Neural cell (in vitro differentiated cells): ENCODE data around the gene UGT3A1. TPM values are rescaled to one million over a fixed set of nuclear protein-coding genes. Genes with fewer than 3 reads are reported as not detected.

ENCODE experiments used
- H2AFZ ChIP-seq: fragments of 200-600, 300-800 bp; sonication (generic), shearing (Covaris generic); 2 replicates; pipeline ENCODE4 v1.6.0; 2014; ENCODE audit warnings: low read depth, mild to moderate bottlenecking, antibody characterized with exemption, low read length, moderate library complexity
- H3F3A ChIP-seq: fragments of 200-600 bp; shearing (Covaris generic); 2 replicates; pipeline ENCODE4 v1.6.1; 2016; ENCODE audit warnings: mild to moderate bottlenecking, moderate library complexity, mixed read lengths, antibody characterized with exemption, low read length; ENCODE audit not compliant: insufficient read depth, poor library complexity, severe bottlenecking
- H3K27ac ChIP-seq: fragments of 200-600, 300-800 bp; sonication (generic), shearing (Covaris generic); 2 replicates; pipeline ENCODE4 v1.5.1; 2014; ENCODE audit warnings: mild to moderate bottlenecking, low read length, moderate library complexity
- H3K27me3 ChIP-seq: fragments of 300-800, 200-600 bp; sonication (generic), shearing (Covaris generic); 2 replicates; pipeline ENCODE4 v1.6.0; 2014; ENCODE audit warnings: mild to moderate bottlenecking, low read depth, low read length, moderate library complexity; ENCODE audit not compliant: insufficient read depth
- H3K36me3 ChIP-seq: fragments of 300-800, 200-600 bp; sonication (generic), shearing (Covaris generic); 2 replicates; pipeline ENCODE4 v1.5.1; 2014; ENCODE audit warnings: mild to moderate bottlenecking, antibody characterized with exemption, low read length, moderate library complexity; ENCODE audit not compliant: insufficient read depth
- H3K4me2 ChIP-seq: fragments of 300-800, 200-600 bp; sonication (generic), shearing (Covaris generic); 2 replicates; pipeline ENCODE4 v1.6.0; 2014; ENCODE audit warnings: mild to moderate bottlenecking, low read length
- H3K4me3 ChIP-seq: fragments of 300-800, 200-600 bp; sonication (generic), shearing (Covaris generic); 2 replicates; pipeline ENCODE4 v1.5.1; 2014; ENCODE audit warnings: mild to moderate bottlenecking, low read length, moderate library complexity
- H3K79me2 ChIP-seq: fragments of 200-600 bp; shearing (Covaris generic); replicated peaks from 2 replicates; pipeline ENCODE4 v1.6.0; 2014; ENCODE audit warnings: mild to moderate bottlenecking, low read length, moderate library complexity; ENCODE audit not compliant: insufficient read depth
- H3K9ac ChIP-seq: fragments of 300-800, 200-600 bp; sonication (generic), shearing (Covaris generic); 2 replicates; pipeline ENCODE4 v1.6.1; 2016; ENCODE audit warnings: mild to moderate bottlenecking, low read length, mixed read lengths
- H3K9me2 ChIP-seq: fragments of 200-600 bp; shearing (Covaris generic); 2 replicates; pipeline ENCODE4 v1.6.1; 2016; ENCODE audit warnings: mild to moderate bottlenecking, low read length, mixed read lengths; ENCODE audit not compliant: insufficient read depth
- H3K9me3 ChIP-seq: fragments of 200-600, 300-800 bp; sonication (generic), shearing (Covaris generic); 2 replicates; pipeline ENCODE4 v1.6.1; 2016; ENCODE audit warnings: mild to moderate bottlenecking, mixed run types, low read length, moderate library complexity, mixed read lengths
- H4K20me1 ChIP-seq: fragments of 200-600 bp; shearing (Covaris generic); 2 replicates; pipeline ENCODE4 v1.6.1; 2016; ENCODE audit warnings: mild to moderate bottlenecking, mixed run types; ENCODE audit not compliant: insufficient read depth
- CTCF ChIP-seq: fragments of 450-650 bp; IDR thresholded peaks from 2 replicates; pipeline ENCODE4 v1.5.1; 2014; ENCODE audit warnings: antibody characterized with exemption, mild to moderate bottlenecking, moderate library complexity; ENCODE audit not compliant: poor library complexity, severe bottlenecking
- EP300 ChIP-seq: fragments of 450-650 bp; conservative IDR thresholded peaks from 2 replicates; pipeline ENCODE4 v1.6.1; 2014; ENCODE audit warnings: antibody characterized with exemption, mild to moderate bottlenecking, moderate library complexity; ENCODE audit not compliant: poor library complexity, severe bottlenecking
- EZH2 ChIP-seq: fragments of 200-600, 300-800 bp; shearing (Covaris generic), sonication (generic); IDR thresholded peaks from 2 replicates; pipeline ENCODE4 v1.6.1; 2014; ENCODE audit warnings: antibody characterized with exemption, low read length, borderline replicate concordance, mild to moderate bottlenecking; ENCODE audit not compliant: insufficient read depth, poor library complexity, severe bottlenecking
- MXI1 ChIP-seq: fragments of 450-650 bp; conservative IDR thresholded peaks from 2 replicates; pipeline ENCODE4 v1.6.1; 2014; ENCODE audit warnings: antibody characterized with exemption, mild to moderate bottlenecking; ENCODE audit not compliant: poor library complexity, severe bottlenecking
- POLR2AphosphoS5 ChIP-seq: IDR thresholded peaks from 2 replicates; pipeline ENCODE4 v1.6.1; 2012
- RAD21 ChIP-seq: fragments of 450-650 bp; conservative IDR thresholded peaks from 2 replicates; pipeline ENCODE4 v1.6.1; 2014; ENCODE audit warnings: antibody characterized with exemption, mild to moderate bottlenecking, moderate library complexity
- REST ChIP-seq: IDR thresholded peaks from 2 replicates; pipeline ENCODE4 v1.6.1; 2012; ENCODE audit warnings: borderline replicate concordance
- SMC3 ChIP-seq: fragments of 450-650 bp; conservative IDR thresholded peaks from 2 replicates; pipeline ENCODE4 v1.6.1; 2014; ENCODE audit warnings: antibody characterized with exemption, mild to moderate bottlenecking, moderate library complexity; ENCODE audit not compliant: poor library complexity
- TAF1 ChIP-seq: IDR thresholded peaks from 2 replicates; pipeline ENCODE4 v1.6.1; 2012; ENCODE audit warnings: low read depth
- polyA plus RNA-seq: library from polyadenylated mRNA; depleted of rRNA; stranded (reverse); fragments of >200 nt; gene quantifications from 2 replicates; pipeline ENCODE4 v1.2.3, GENCODE V29; 2014

The UGT3A1 gene
- polyA plus RNA-seq, 1 donor from 2014 or later = not detected

- Histone ChIP-seq H3F3A (no peaks in the 10 kb centered on the region), H3K79me2 (no peaks in the 10 kb centered on the region), H3K36me3 (no peaks in the 10 kb centered on the region), H3K9ac (no peak overlapping the region), H3K9me2 (no peaks in the 10 kb centered on the region), H4K20me1 (no peaks in the 10 kb centered on the region), H3K27ac (no peak overlapping the region), H3K4me3 (no peak overlapping the region), H3K4me2 (no peak overlapping the region), H2AFZ (no peak overlapping the region), H3K9me3 (no peaks in the 10 kb centered on the region), H3K27me3 (peaks cover 6% of the 10 kb centered on the region)
- TF ChIP-seq EP300 (no peak), RAD21 (no peak), REST (no peak), EZH2 (no peak), SMC3 (no peak)
These were observed 670 bp downstream of the UGT3A1 start for GRCh38 chr5:35990520-35990919.

- Histone ChIP-seq H3K4me2 (no peak overlapping the region), H3K9me2 (no peaks in the 10 kb centered on the region), H3K36me3 (no peaks in the 10 kb centered on the region), H3K9me3 (no peaks in the 10 kb centered on the region), H3K27me3 (peaks cover 6% of the 10 kb centered on the region), H4K20me1 (no peaks in the 10 kb centered on the region), H2AFZ (no peak overlapping the region), H3K79me2 (no peaks in the 10 kb centered on the region), H3F3A (no peaks in the 10 kb centered on the region), H3K27ac (no peak overlapping the region), H3K9ac (no peak overlapping the region), H3K4me3 (no peak overlapping the region)
- no peak for TF ChIP-seq MXI1
- TF ChIP-seq CTCF = no peak
- TF ChIP-seq SMC3 = no peak
- no peak for TF ChIP-seq REST
- no peak for TF ChIP-seq RAD21
- TF ChIP-seq EP300 = no peak
- no peak for TF ChIP-seq EZH2
- no peak for TF ChIP-seq TAF1
- no peak for TF ChIP-seq POLR2AphosphoS5
These were observed 2.7 kb downstream of the UGT3A1 start for GRCh38 chr5:35988529-35988928.
